A549 treated with DMSO at 1 μM for 4 hours (cell line): Measurements from ENCODE around the gene TGFBR2. TPM values are rescaled to one million over a fixed set of nuclear protein-coding genes. Genes with fewer than 3 reads are reported as not detected.

Experiments
- total RNA-seq: library from RNA; stranded (reverse); fragments of 200-300 nt; extraction: Qiagen RNA extraction; gene quantifications from 5 replicates; pipeline ENCODE4 v1.2.3, GENCODE V29; 2022; ENCODE audit warnings: low read depth

Gene TGFBR2
- total RNA-seq: 43.5 to 52.1 TPM (median 48.3 TPM) in 5 replicates

DNA sequence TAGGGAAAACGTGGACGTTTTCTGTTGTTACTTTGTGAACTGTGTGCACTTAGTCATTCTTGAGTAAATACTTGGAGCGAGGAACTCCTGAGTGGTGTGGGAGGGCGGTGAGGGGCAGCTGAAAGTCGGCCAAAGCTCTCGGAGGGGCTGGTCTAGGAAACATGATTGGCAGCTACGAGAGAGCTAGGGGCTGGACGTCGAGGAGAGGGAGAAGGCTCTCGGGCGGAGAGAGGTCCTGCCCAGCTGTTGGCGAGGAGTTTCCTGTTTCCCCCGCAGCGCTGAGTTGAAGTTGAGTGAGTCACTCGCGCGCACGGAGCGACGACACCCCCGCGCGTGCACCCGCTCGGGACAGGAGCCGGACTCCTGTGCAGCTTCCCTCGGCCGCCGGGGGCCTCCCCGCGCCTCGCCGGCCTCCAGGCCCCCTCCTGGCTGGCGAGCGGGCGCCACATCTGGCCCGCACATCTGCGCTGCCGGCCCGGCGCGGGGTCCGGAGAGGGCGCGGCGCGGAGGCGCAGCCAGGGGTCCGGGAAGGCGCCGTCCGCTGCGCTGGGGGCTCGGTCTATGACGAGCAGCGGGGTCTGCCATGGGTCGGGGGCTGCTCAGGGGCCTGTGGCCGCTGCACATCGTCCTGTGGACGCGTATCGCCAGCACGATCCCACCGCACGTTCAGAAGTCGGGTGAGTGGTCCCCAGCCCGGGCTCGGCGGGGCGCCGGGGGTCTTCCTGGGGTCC lies at the start of gene TGFBR2:
TGFBR2 (plus strand) TSS at position 301 of the 731 bp plus-strand sequence; CDS start at position 584, 283 bp downstream.

